Smooth muscle cell (in vitro differentiated cells): ENCODE data around the gene LARGE1. TPM values are rescaled to one million over a fixed set of nuclear protein-coding genes. Genes with fewer than 3 reads are reported as not detected.

Experiments used
- DNase-seq: peaks from one replicate; lab custom pipeline; 2025; ENCODE audit not compliant: unreplicated experiment; lab: John Stamatoyannopoulos, UW
- H2AFZ ChIP-seq: fragments of 200-600 bp; sonication (generic); 2 replicates; pipeline ENCODE4 v1.6.0; 2016; ENCODE audit warnings: antibody characterized with exemption, low read depth, mild to moderate bottlenecking
- H3F3A ChIP-seq: fragments of 200-600 bp; sonication (generic); 2 replicates; pipeline ENCODE4 v1.6.0; 2017; ENCODE audit warnings: antibody characterized with exemption, low read depth
- H3K27ac ChIP-seq: fragments of 200-600 bp; sonication (generic); 2 replicates; pipeline ENCODE4 v1.5.1; 2016; ENCODE audit warnings: low read depth, mild to moderate bottlenecking
- H3K27me3 ChIP-seq: fragments of 200-600 bp; sonication (generic); 2 replicates; pipeline ENCODE4 v1.6.1; 2016; ENCODE audit warnings: low read depth, mild to moderate bottlenecking
- H3K36me3 ChIP-seq: fragments of 200-600 bp; sonication (generic); 2 replicates; pipeline ENCODE4 v1.5.1; 2016; ENCODE audit warnings: low read depth
- H3K4me1 ChIP-seq: fragments of 200-600 bp; sonication (generic); 2 replicates; pipeline ENCODE4 v1.5.1; 2016; ENCODE audit warnings: low read depth
- H3K4me2 ChIP-seq: fragments of 200-600 bp; sonication (generic); 2 replicates; pipeline ENCODE4 v1.6.0; 2016; ENCODE audit warnings: mild to moderate bottlenecking
- H3K4me3 ChIP-seq: fragments of 200-600 bp; sonication (generic); 2 replicates; pipeline ENCODE4 v1.5.1; 2016; ENCODE audit warnings: mild to moderate bottlenecking
- H3K79me2 ChIP-seq: fragments of 200-600 bp; sonication (generic); 2 replicates; pipeline ENCODE4 v1.6.0; 2016; ENCODE audit warnings: low read depth, mild to moderate bottlenecking
- H3K9ac ChIP-seq: fragments of 200-600 bp; sonication (generic); 2 replicates; pipeline ENCODE4 v1.6.0; 2016; ENCODE audit warnings: low read depth
- H3K9me3 ChIP-seq: fragments of 200-600 bp; sonication (generic); replicated peaks from 2 replicates; pipeline ENCODE4 v1.5.1; 2016; ENCODE audit warnings: low read depth
- H4K20me1 ChIP-seq: fragments of 200-600 bp; sonication (generic); 2 replicates; pipeline ENCODE4 v1.6.0; 2016; ENCODE audit warnings: low read depth
- CTCF ChIP-seq: fragments of 200-600 bp; sonication (generic); IDR thresholded peaks from 2 replicates; pipeline ENCODE4 v1.5.1; 2017; ENCODE audit warnings: borderline replicate concordance, mild to moderate bottlenecking, antibody characterized with exemption; ENCODE audit not compliant: insufficient read depth, poor library complexity, severe bottlenecking
- WGBS: methylation state at CpG from one replicate; pipeline ENCODE4 v1.1.7; 2016; ENCODE audit warnings: low lambda C conversion rate; 5-methylcytosine and 5-hydroxymethylcytosine counted together
- polyA plus RNA-seq: library from polyadenylated mRNA; unstranded; fragments of >200 nt; fragmentation: Nextera tagmentation; extraction: Ambion mirVana; gene quantifications from 2 replicates; pipeline ENCODE4 v1.2.1, GENCODE V29; 2016
- total RNA-seq: library from RNA; depleted of rRNA; stranded (reverse); fragments of >200 nt; gene quantifications from 2 replicates; pipeline ENCODE4 v1.2.3, GENCODE V29; 2014

Gene LARGE1
- total and polyA plus RNA-seq, 2 experiments from 2014 or later: 11.9 to 18.0 TPM

GRCh38 chr22:33874206-33874605 is 46.1 kb downstream of the LARGE1 start:
- Histone ChIP-seq H3K36me3 (no peaks in the 10 kb centered on the region), H3K9me3 (no peaks in the 10 kb centered on the region), H3K4me2 (no peak overlapping the region), H3K27me3 (no peaks in the 10 kb centered on the region), H3K9ac (no peak overlapping the region), H3K27ac (no peak overlapping the region), H4K20me1 (peaks cover 11% of the 10 kb centered on the region), H2AFZ (no peak overlapping the region), H3K4me1 (peaks cover 4% of the 10 kb centered on the region), H3K4me3 (no peak overlapping the region), H3F3A (no peaks in the 10 kb centered on the region), H3K79me2 (no peaks in the 10 kb centered on the region)
- WGBS: 76% methylated on average over 7 of the region's 7 CpGs
- DNase-seq: no peak
- no peak for TF ChIP-seq CTCF

GRCh38 chr22:33873666-33874065 is 46.6 kb downstream of the LARGE1 start:
- Histone ChIP-seq H3K27ac (no peak overlapping the region), H3K27me3 (no peaks in the 10 kb centered on the region), H2AFZ (no peak overlapping the region), H3K4me3 (no peak overlapping the region), H3K4me1 (peaks cover 4% of the 10 kb centered on the region), H3K9me3 (no peaks in the 10 kb centered on the region), H3K36me3 (no peaks in the 10 kb centered on the region), H4K20me1 (peaks cover 11% of the 10 kb centered on the region), H3K9ac (no peak overlapping the region), H3F3A (no peaks in the 10 kb centered on the region), H3K79me2 (no peaks in the 10 kb centered on the region), H3K4me2 (no peak overlapping the region)
- DNase-seq: no peak
- no CpG with 5 or more reads among the region's 2 CpGs for WGBS
- TF ChIP-seq CTCF: no peak

- no peak for TF ChIP-seq CTCF
- H3K4me2 ChIP-seq: no peak overlapping the region
- no peaks in the 10 kb centered on the region for H3K36me3 ChIP-seq
- no peak overlapping the region for H3K9ac ChIP-seq
- no peaks in the 10 kb centered on the region for H3K27me3 ChIP-seq
- H3F3A ChIP-seq: no peaks in the 10 kb centered on the region
- 75% methylated on average over 14 of the region's 14 CpGs for WGBS
- H2AFZ ChIP-seq: no peak overlapping the region
- DNase-seq: no peak
- H3K79me2 ChIP-seq: no peaks in the 10 kb centered on the region
- no peak overlapping the region for H3K4me3 ChIP-seq
- peaks cover 4% of the 10 kb centered on the region for H3K4me1 ChIP-seq
- H3K9me3 ChIP-seq: no peaks in the 10 kb centered on the region
- no peak overlapping the region for H3K27ac ChIP-seq
- peaks cover 11% of the 10 kb centered on the region for H4K20me1 ChIP-seq
Measured at GRCh38 chr22:33873186-33873585, 47.1 kb downstream of the LARGE1 start.

- no peaks in the 10 kb centered on the region for H3K36me3 ChIP-seq
- H3K4me1 ChIP-seq: peaks cover 4% of the 10 kb centered on the region
- no peak overlapping the region for H3K27ac ChIP-seq
- no peak for DNase-seq
- H2AFZ ChIP-seq: no peak overlapping the region
- no peak overlapping the region for H3K4me2 ChIP-seq
- peaks cover 11% of the 10 kb centered on the region for H4K20me1 ChIP-seq
- H3K9ac ChIP-seq: no peak overlapping the region
- no peaks in the 10 kb centered on the region for H3K27me3 ChIP-seq
- H3F3A ChIP-seq: peaks cover under 1% of the 10 kb centered on the region
- H3K79me2 ChIP-seq: no peaks in the 10 kb centered on the region
- TF ChIP-seq CTCF: no peak
- 62% methylated on average over 8 of the region's 8 CpGs for WGBS
- H3K4me3 ChIP-seq: no peak overlapping the region
- no peaks in the 10 kb centered on the region for H3K9me3 ChIP-seq
Measured at GRCh38 chr22:33871935-33872334, 48.3 kb downstream of the LARGE1 start.
